ENCODE data around the gene PXK. TPM values are rescaled to one million over a fixed set of nuclear protein-coding genes. Genes with fewer than 3 reads are reported as not detected.
A peak's percentile ranks its signal among the peaks of the same experiment; 100 is the strongest.

The PXK gene
- total RNA-seq, 1 donor from 2014 or later, result 29.8 TPM

DNA sequence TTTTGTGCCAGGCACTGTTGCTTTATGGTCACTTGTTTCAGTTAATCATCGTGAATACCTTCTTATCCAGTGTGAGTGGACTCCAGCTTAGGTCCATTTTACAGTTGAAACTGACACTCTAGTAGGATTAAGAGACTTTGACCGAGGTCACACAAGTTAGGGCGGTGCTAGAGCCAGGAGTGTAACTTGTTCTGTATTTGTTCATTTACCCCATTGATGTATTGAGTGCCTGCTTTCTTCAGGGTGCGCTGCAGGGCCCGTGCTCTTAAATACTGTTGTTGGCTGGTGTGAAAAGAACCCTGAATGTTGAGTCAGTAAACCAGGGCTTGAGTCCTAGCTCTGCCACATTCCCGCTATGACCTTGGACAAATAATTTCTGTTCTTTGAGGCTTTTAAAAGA lies 85.5 kb downstream of the PXK start:
- no peak for DNase-seq
- TF ChIP-seq, protein P1, sequence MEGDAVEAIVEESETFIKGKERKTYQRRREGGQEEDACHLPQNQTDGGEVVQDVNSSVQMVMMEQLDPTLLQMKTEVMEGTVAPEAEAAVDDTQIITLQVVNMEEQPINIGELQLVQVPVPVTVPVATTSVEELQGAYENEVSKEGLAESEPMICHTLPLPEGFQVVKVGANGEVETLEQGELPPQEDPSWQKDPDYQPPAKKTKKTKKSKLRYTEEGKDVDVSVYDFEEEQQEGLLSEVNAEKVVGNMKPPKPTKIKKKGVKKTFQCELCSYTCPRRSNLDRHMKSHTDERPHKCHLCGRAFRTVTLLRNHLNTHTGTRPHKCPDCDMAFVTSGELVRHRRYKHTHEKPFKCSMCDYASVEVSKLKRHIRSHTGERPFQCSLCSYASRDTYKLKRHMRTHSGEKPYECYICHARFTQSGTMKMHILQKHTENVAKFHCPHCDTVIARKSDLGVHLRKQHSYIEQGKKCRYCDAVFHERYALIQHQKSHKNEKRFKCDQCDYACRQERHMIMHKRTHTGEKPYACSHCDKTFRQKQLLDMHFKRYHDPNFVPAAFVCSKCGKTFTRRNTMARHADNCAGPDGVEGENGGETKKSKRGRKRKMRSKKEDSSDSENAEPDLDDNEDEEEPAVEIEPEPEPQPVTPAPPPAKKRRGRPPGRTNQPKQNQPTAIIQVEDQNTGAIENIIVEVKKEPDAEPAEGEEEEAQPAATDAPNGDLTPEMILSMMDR (IDR thresholded peaks at IDR 0.05), result no peak
- no peaks in the 10 kb centered on the region for H3K27me3 ChIP-seq
- H3K4me1 ChIP-seq, result no peaks in the 10 kb centered on the region
- no peak overlapping the region for H3K27ac ChIP-seq
- no peaks in the 10 kb centered on the region for H3K9me3 ChIP-seq
- intact Hi-C loops (cut with DNase I), result loop anchor here (10.0 kb wide), 1 partner anchor 103 kb away; no protein-coding TSS in a partner anchor
- peaks cover 32% of the 10 kb centered on the region for H3K36me3 ChIP-seq
- ATAC-seq, result peak; percentile 16
- no peak overlapping the region for H3K4me3 ChIP-seq

DNA sequence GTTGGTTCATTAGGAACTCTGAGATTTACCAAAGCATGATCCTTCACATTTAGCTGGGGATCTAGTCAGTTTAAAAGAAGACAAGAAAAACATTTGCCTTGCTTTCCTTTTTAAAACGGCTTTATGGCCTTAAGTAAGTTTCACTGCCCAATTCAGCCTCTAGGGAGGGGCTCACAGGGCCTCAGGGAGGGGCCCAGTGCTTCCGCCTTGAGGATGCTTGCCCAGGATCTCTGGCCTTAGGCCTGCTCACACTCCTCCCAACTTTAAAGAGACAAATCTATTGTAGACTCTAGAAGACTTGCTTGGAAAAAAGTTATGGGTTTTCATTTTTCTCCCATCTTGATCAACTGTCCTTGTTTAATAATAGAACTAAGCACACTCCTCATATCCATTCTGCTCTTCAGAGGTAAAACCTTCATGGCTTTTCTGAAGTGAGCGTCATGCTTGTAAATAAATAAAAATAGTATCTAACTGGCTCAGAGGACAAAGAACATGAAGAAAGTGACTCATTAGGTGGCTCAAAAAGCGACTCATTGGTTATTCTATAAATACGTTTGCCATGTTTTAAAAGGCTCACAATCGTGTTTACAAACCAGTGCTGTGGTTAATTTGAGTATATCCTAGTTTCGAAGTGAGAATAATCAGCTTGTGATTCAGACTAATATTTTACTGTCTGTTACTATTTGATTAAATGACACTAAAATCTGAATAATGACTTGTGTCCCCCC lies 87.3 kb downstream of the PXK start:
- TF ChIP-seq, protein P1 (IDR thresholded peaks at IDR 0.05), result no peak
- peaks cover 48% of the 10 kb centered on the region for H3K36me3 ChIP-seq
- intact Hi-C loops (cut with DNase I), result loop anchor here (10.0 kb wide), 1 partner anchor 105 kb away; no protein-coding TSS in a partner anchor
- H3K4me1 ChIP-seq, result peaks cover 5% of the 10 kb centered on the region
- no peaks in the 10 kb centered on the region for H3K27me3 ChIP-seq
- no peak overlapping the region for H3K27ac ChIP-seq
- no peak for ATAC-seq
- H3K9me3 ChIP-seq, result no peaks in the 10 kb centered on the region
- no peak for DNase-seq
- no peak overlapping the region for H3K4me3 ChIP-seq

DNA sequence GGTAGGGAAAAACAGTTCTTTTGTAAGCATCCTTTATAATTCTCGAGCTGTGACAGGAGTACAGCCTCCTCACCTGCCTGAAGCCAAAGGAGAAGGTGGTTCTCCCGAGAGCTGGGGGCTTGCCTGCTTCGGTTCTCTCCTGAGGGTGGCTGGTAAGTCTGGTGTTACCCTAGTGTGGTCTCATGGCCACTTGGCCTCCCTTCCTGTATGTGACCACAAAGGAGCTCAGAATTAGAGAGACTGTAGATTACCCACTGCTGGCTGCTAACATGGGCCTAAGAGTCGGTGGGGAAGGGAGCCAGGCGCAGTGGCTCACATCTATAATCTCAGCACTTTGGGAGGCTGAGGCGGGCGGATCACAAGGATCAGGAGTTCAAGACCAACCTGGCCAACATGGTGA lies 88.3 kb downstream of the PXK start:
- H3K27ac ChIP-seq, result no peak overlapping the region
- no peak overlapping the region for H3K4me3 ChIP-seq
- H3K36me3 ChIP-seq, result peaks cover 51% of the 10 kb centered on the region
- no peak for ATAC-seq
- H3K4me1 ChIP-seq, result peaks cover 6% of the 10 kb centered on the region
- no peaks in the 10 kb centered on the region for H3K27me3 ChIP-seq
- TF ChIP-seq, protein P1 (IDR thresholded peaks at IDR 0.05), result no peak
- intact Hi-C loops (cut with DNase I), result no loop called here
- no peak for DNase-seq
- H3K9me3 ChIP-seq, result no peaks in the 10 kb centered on the region

DNA sequence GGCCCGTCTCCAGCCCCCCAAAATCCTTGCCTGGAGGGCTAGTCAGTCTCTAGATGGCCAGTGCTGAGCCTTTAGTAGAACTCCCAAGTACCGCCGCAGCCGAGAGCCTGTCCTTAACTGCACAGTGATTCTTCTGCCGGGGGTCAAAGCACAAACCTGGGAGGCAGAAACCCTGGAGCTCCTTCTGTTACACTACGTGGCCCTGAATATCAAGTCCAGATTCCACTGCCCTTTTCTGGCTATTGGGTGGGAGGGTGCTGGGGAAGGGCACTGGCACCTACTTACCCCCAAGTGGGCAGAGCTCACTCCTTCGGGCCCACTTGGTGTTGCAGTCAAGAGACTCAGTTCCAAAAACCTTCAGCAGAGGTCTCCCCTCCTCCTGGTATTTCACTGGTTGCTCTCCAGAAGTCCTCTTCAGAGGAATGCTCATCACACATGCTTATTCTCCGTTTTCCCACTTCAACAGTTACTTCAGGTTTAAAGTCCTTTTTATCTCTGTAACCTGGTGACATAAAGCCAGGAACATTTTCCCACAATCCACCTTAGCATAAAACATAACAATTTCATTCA lies 90.1 kb downstream of the PXK start:
- peaks cover 6% of the 10 kb centered on the region for H3K4me1 ChIP-seq
- H3K27me3 ChIP-seq, result no peaks in the 10 kb centered on the region
- ATAC-seq (peak; percentile 83), DNase-seq (no peak)
- H3K4me3 ChIP-seq, result no peak overlapping the region
- peaks cover 70% of the 10 kb centered on the region for H3K36me3 ChIP-seq
- H3K9me3 ChIP-seq, result no peaks in the 10 kb centered on the region
- intact Hi-C loops (cut with DNase I), result no loop called here
- no peak overlapping the region for H3K27ac ChIP-seq
- TF ChIP-seq, protein P1 (IDR thresholded peaks at IDR 0.05), result peak; percentile 27

DNA sequence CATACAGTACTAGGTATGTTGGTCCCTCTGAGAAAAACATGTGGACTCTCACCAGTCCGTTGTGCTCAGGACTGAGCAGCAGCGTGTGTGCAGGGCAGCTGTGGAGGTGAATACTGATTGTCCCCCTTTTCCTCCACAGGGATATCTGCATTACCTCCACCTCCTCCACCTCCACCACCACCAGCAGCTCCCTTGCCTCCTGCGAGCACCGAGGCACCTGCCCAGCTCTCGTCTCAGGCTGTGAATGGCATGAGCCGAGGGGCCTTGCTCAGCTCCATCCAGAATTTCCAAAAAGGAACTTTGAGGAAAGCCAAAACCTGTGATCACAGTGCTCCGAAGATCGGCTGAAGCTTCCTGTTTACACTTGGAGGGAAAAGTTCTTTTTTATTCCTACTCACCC lies 91.9 kb downstream of the PXK start:
- ATAC-seq (no peak), DNase-seq (no peak)
- Histone ChIP-seq H3K4me3 (no peak overlapping the region), H3K27me3 (no peaks in the 10 kb centered on the region), H3K27ac (no peak overlapping the region), H3K9me3 (no peaks in the 10 kb centered on the region), H3K36me3 (peaks cover 88% of the 10 kb centered on the region), H3K4me1 (peaks cover 6% of the 10 kb centered on the region)
- intact Hi-C loops (cut with DNase I), result no loop called here
- TF ChIP-seq, protein P1 (IDR thresholded peaks at IDR 0.05), result no peak

Data from upper lobe of right lung (tissue), 1 donor.